ENCODE data around the gene RAB5IF. TPM values are rescaled to one million over a fixed set of nuclear protein-coding genes. Genes with fewer than 3 reads are reported as not detected.
"Not testable (repeated sequence)": the region's sequence is repeated elsewhere in the genome, so short reads cannot be mapped to it uniquely, and the experiment has no call there.

The RAB5IF gene, protein sequence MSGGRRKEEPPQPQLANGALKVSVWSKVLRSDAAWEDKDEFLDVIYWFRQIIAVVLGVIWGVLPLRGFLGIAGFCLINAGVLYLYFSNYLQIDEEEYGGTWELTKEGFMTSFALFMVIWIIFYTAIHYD
- total RNA-seq, result 100 to 1,000 TPM in 4 of 7 donors, 10 to 100 TPM in 3; 67.8 to 131 (median 105) TPM
- polyA plus RNA-seq, result 100 to 1,000 TPM in 1 of 3 donors, 10 to 100 TPM in 2; 78.8 to 114 (median 83.3) TPM
- long read RNA-seq, donor 1, transcript RAB5IF-202 (4 exons, 1,114 nt), result major isoform, 45 of 75 reads
- long read RNA-seq, donor 1, partial matches to known transcripts, result 21 of 75 reads
- long read RNA-seq, donor 1, other reads (novel, unspliced or antisense), result 0 of 75 reads
- long read RNA-seq, donor 2, transcript RAB5IF-202 (4 exons, 1,114 nt), result major isoform, 35 of 44 reads
- long read RNA-seq, donor 2, partial matches to known transcripts, result 5 of 44 reads
- long read RNA-seq, donor 2, other reads (novel, unspliced or antisense), result 0 of 44 reads

GRCh38 chr20:36605399-36606157 is at the start of gene RAB5IF:
Gene RAB5IF (plus strand): TSS chr20:36605779. CDS start chr20:36605952, 173 bp downstream.
- WGBS, 5 donors, result 0% methylated on average over 16 to 90 of the region's 90 CpGs
- peak; percentile 100 for DNase-seq
- TF ChIP-seq POLR2AphosphoS5 (IDR thresholded peaks at IDR 0.05) (peak; percentile 96 to 98 (median 97)), POLR2A (IDR thresholded peaks at IDR 0.05) (peak; percentile 48 to 84 (median 76)), CTCF (IDR thresholded peaks at IDR 0.05 in 8 of 11, conservative IDR thresholded peaks at IDR 0.05 in 3 of 11) (peak; percentile 91 to 100 (median 99))
- peak within 1 kb of the TSS; percentile 70 to 98 (median 94) for H3K4me3 ChIP-seq
- H3K27me3 ChIP-seq (replicated peaks in 1 of 7), result no peaks in the 10 kb centered on the region
- intact Hi-C loops (cut with DNase I; ENCODE audit: low total_unique reads), result loop anchor here (10.0 kb wide), 1 partner anchor 51 kb away; no protein-coding TSS in a partner anchor
- peaks cover 12 to 56% (median 39%) of the 10 kb centered on the region in 6 donors for H3K4me1 ChIP-seq
- H3K27ac ChIP-seq, result peak within 1 kb of the TSS; percentile 84 to 100 (median 96)
- H3K36me3 ChIP-seq, result peaks cover 2 to 34% (median 29%) of the 10 kb centered on the region in 6 donors
- no peaks in the 10 kb centered on the region for H3K9me3 ChIP-seq

DNA sequence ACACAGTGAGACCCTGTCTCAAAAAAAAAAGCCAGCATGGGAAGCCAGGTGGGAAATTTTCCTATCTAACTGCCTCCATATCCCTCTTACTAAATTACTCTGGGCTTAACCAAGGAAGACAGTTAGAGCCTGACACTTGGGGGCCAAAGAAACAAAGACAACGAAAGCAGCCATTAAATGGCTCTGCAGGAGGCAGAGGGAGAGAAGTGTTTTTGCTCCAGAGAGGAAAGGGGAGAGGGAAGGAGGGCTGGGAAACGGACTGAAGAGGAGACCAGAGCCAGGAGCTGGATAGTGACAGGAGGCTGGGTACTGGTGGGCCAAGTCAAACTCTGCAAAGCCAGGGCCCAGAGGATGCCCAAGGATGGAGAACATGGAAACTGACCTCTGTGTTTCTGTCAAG is 42.9 kb upstream of the RAB5IF start:
- H3K4me1 ChIP-seq, result no peaks in the 10 kb centered on the region
- no peak overlapping the region for H3K27ac ChIP-seq
- no peak for DNase-seq
- intact Hi-C loops (cut with DNase I; ENCODE audit: low total_unique reads), result no loop called here
- peaks cover 0 to 15% (median 12%) of the 10 kb centered on the region in 8 donors for H3K9me3 ChIP-seq
- TF ChIP-seq POLR2A (IDR thresholded peaks at IDR 0.05) (no peak), CTCF (IDR thresholded peaks at IDR 0.05 in 8 of 11, conservative IDR thresholded peaks at IDR 0.05 in 3 of 11) (no peak), POLR2AphosphoS5 (IDR thresholded peaks at IDR 0.05) (no peak)
- no peak overlapping the region for H3K4me3 ChIP-seq
- H3K27me3 ChIP-seq (replicated peaks in 1 of 7), result no peaks in the 10 kb centered on the region
- WGBS, 5 donors, result 82 to 92% (median 85%) methylated on average over 2 of the region's 2 CpGs
- H3K36me3 ChIP-seq, result no peaks in the 10 kb centered on the region

- no peak for DNase-seq
- WGBS, 5 donors, result 90 to 100% (median 94%) methylated on average over 1 of the region's 1 CpG
- TF ChIP-seq POLR2AphosphoS5 (IDR thresholded peaks at IDR 0.05) (no peak), CTCF (IDR thresholded peaks at IDR 0.05 in 8 of 11, conservative IDR thresholded peaks at IDR 0.05 in 3 of 11) (no peak), POLR2A (IDR thresholded peaks at IDR 0.05) (no peak)
- Histone ChIP-seq H3K27ac (peak overlapping the region in 2 of 8 donors; percentile 21 to 63), H3K4me3 (no peak overlapping the region), H3K27me3 (replicated peaks in 1 of 7) (no peaks in the 10 kb centered on the region), H3K9me3 (peaks cover 0 to 15% (median 12%) of the 10 kb centered on the region in 8 donors), H3K4me1 (no peaks in the 10 kb centered on the region), H3K36me3 (no peaks in the 10 kb centered on the region)
- intact Hi-C loops (cut with DNase I; ENCODE audit: low total_unique reads), result no loop called here
These were observed 42.2 kb upstream of the RAB5IF start for GRCh38 chr20:36563374-36563773.

DNA sequence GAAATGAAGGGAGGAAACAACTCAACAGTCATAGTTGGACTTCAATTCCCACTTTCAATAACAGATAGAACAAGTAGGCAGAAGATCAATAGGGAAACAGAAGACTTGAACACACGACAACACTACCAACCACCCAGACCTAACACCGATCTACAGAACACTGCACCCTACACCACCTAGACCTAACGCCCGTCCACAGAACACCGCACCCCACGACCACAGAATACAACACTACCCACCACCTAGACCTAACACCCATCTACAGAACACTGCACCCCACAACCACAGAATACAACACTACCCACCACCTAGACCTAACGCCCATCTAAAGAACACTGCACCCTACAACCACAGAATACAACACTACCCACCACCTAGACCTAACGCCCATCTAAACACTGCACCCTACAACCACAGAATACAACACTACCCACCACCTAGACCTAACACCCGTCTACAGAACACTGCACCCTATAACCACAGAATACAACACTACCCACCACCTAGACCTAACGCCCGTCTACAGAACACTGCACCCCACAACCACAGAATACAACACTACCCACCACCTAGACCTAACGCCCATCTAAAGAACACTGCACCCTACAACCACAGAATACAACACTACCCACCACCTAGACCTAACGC is 41.4 kb upstream of the RAB5IF start:
- DNase-seq; H3K36me3 ChIP-seq; H3K4me3 ChIP-seq; H3K27me3 ChIP-seq (replicated peaks in 1 of 7); H3K4me1 ChIP-seq; intact Hi-C loops (cut with DNase I; ENCODE audit: low total_unique reads): not testable (repeated sequence)
- 86 to 93% (median 90%) methylated on average over 11 to 13 of the region's 13 CpGs for WGBS, 5 donors
- Histone ChIP-seq H3K9me3 (peaks cover 0 to 15% (median 12%) of the 10 kb centered on the region in 8 donors), H3K27ac (peak overlapping the region in 3 of 8 donors; percentile 21 to 63 (median 31))

GRCh38 chr20:36564726-36565121 is 40.9 kb upstream of the RAB5IF start:
- H3K27me3 ChIP-seq (replicated peaks in 1 of 7); intact Hi-C loops (cut with DNase I; ENCODE audit: low total_unique reads); DNase-seq; H3K36me3 ChIP-seq; H3K4me1 ChIP-seq; H3K4me3 ChIP-seq: not testable (repeated sequence)
- H3K27ac ChIP-seq, result peak overlapping the region in 3 of 8 donors; percentile 31 to 63 (median 50)
- peaks cover 0 to 15% (median 12%) of the 10 kb centered on the region in 8 donors for H3K9me3 ChIP-seq
- WGBS, 5 donors, result 72 to 91% (median 84%) methylated on average over 6 of the region's 6 CpGs

All from spleen (tissue), 13 donors.